ENCODE measurements around the gene OGFOD3.
A peak's percentile ranks its signal among the peaks of the same experiment; 100 is the strongest.
"Not testable (repeated sequence)": the region's sequence is repeated elsewhere in the genome, so short reads cannot be mapped to it uniquely, and the experiment has no call there.

OGFOD3 gene

GRCh38 chr17:82432017-82432416, 13.6 kb upstream of the OGFOD3 start:
- no peak for DNase-seq

- DNase-seq: no peak
Observed at GRCh38 chr17:82429824-82430223, 11.4 kb upstream of the OGFOD3 start.

- no peak for DNase-seq
Observed at GRCh38 chr17:82428546-82428945, 10.2 kb upstream of the OGFOD3 start.

GRCh38 chr17:82424863-82425159, 6.4 kb upstream of the OGFOD3 start:
- DNase-seq: no peak

- DNase-seq: peak in 1 of 2 experiments; percentile 19
Observed at GRCh38 chr17:82424001-82424862, 5.8 kb upstream of the OGFOD3 start.

GRCh38 chr17:82419540-82419939, 1.2 kb upstream of the OGFOD3 start:
- no peak for DNase-seq

- DNase-seq: no peak
Observed at GRCh38 chr17:82416771-82417170, 1.6 kb downstream of the OGFOD3 start.

GRCh38 chr17:82416264-82416663, 2.1 kb downstream of the OGFOD3 start:
- DNase-seq: no peak

GRCh38 chr17:82415786-82416185, 2.6 kb downstream of the OGFOD3 start:
- DNase-seq: no peak

- DNase-seq: no peak
Observed at GRCh38 chr17:82415336-82415735, 3.0 kb downstream of the OGFOD3 start.

- DNase-seq: peak; percentile 31 to 47
Observed at GRCh38 chr17:82414548-82415281, 3.7 kb downstream of the OGFOD3 start.

GRCh38 chr17:82412535-82413520, 5.6 kb downstream of the OGFOD3 start:
- peak; percentile 58 to 83 for DNase-seq

GRCh38 chr17:82412081-82412480, 6.3 kb downstream of the OGFOD3 start:
- DNase-seq: not testable (repeated sequence)

- no peak for DNase-seq
Observed at GRCh38 chr17:82411396-82412053, 6.9 kb downstream of the OGFOD3 start.

- no peak for DNase-seq
Observed at GRCh38 chr17:82410014-82410716, 8.2 kb downstream of the OGFOD3 start.

- DNase-seq: no peak
Observed at GRCh38 chr17:82408938-82409318, 9.5 kb downstream of the OGFOD3 start.

- no peak for DNase-seq
Observed at GRCh38 chr17:82408288-82408937, 10.0 kb downstream of the OGFOD3 start.

- no peak for DNase-seq
Observed at GRCh38 chr17:82407255-82407654, 11.1 kb downstream of the OGFOD3 start.

GRCh38 chr17:82406131-82406671, 12.2 kb downstream of the OGFOD3 start:
- no peak for DNase-seq

GRCh38 chr17:82405051-82405450, 13.3 kb downstream of the OGFOD3 start:
- no peak for DNase-seq

All from NCI-H2081 (cell line).